Activated T-helper 9 cell treated with anti-CD3 and anti-CD28 coated beads, Interleukin-2, amount 50 U/mL, for 16 hours (primary cell): ENCODE data around the gene LXN.
"Not testable (repeated sequence)": the region's sequence is repeated elsewhere in the genome, so short reads cannot be mapped to it uniquely, and the experiment has no call there.

ENCODE experiments used
- DNase-seq: peaks from one replicate; pipeline ENCODE4 v3.0.0-alpha.2; 2020; ENCODE audit warnings: low read depth

LXN gene, protein sequence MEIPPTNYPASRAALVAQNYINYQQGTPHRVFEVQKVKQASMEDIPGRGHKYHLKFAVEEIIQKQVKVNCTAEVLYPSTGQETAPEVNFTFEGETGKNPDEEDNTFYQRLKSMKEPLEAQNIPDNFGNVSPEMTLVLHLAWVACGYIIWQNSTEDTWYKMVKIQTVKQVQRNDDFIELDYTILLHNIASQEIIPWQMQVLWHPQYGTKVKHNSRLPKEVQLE

DNA sequence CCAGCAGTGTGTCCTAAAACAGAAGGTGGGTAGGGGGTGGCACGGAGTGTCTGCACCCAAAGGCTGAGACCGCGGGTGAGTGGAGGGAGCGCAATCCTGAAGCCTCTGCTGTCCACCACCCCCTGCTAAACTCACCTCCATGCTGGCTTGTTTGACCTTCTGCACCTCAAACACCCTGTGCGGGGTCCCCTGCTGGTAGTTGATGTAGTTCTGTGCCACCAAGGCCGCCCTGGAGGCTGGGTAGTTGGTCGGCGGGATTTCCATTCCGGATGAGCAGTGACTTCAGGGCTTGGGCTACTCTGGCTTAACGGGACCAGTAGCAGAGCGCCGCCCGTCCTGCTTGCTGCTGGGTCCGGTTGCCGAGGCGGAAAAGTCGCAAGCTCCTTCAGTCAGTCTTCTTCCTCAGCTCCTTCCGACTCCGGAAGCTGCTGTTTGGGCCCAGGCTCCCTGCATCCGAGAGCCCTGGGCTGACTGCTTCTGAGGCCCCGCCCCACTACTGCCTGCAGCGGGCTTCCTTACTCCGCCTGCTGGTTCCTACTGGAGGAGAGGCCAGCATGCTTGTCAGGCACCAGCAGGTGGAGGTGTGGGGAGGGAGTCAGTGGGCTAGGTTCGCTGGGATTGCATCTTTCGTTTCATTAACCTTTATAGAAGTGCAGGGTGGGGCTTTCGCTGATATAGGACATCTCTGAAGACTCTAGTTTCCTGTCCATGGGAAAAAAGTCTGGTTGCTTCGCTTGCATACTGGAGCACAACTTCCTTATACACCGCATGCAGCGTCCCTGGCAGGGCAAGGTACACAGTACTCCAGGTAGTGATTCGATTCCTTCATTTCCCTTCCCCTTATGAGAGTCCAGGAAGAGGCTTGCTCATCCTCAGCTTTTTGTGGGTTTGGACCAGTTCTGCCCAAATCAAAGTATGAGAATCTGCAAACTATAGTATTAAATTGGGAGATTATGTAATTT lies at the start of gene LXN:
Gene LXN, minus strand, starts transcription at position 434 of the 962 bp plus-strand sequence. Its CDS starts 170 bp downstream, at position 264.
- peak; percentile 60 for DNase-seq

- no peak for DNase-seq
These were observed 49.7 kb upstream of the LXN start for GRCh38 chr3:158722108-158722507.

DNA sequence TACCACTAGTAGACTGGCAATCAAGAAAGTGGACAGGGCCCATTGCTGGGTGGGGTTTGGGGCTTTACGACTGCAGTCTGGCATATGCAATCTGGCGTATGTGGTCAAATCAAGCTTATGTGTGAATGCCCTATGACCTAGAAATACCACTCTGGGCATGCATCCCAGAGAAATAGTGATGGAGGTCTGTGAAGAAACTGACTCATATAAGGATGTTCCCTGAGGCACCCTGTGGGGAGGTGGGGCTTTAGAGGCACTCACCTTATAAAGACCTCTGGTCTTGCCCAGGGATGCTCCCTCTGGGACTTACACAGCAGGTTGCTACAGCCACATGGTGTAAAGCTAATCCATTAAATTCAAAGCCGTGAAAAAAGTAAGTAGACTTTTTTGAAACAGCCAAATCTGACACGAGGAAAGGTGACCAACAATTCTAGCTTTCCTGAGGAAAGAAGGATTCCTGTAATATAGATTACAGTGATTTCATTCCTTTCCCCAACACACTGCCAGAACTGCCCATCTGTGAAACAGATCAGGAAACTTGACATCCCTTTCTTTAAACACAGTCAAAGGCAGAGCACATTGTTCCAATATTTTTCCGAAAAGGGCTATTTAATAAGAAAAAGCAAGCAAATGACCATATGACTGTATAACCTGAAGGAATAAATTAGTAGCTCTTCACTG lies 46.2 kb upstream of the LXN start:
- DNase-seq: no peak

DNA sequence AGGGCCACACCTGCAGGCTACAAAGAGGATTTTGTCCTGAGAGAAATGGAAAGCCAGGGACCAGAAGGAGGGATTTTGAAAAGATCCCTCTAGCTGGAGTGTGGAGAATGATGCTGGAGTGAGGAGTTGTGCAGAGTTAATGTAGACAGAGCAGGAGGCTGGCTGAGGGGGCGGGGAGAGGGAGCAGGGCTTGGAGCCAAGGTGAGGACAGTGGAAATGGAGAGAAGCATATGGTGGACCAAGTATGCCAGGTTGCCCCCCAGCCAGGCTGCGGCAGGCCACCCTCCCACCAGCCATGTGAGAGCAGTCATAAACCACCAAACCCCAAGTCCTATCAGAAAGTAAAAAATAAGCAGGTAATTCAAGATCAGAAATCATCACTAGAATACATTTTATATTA lies 45.1 kb upstream of the LXN start:
- DNase-seq: no peak

DNA sequence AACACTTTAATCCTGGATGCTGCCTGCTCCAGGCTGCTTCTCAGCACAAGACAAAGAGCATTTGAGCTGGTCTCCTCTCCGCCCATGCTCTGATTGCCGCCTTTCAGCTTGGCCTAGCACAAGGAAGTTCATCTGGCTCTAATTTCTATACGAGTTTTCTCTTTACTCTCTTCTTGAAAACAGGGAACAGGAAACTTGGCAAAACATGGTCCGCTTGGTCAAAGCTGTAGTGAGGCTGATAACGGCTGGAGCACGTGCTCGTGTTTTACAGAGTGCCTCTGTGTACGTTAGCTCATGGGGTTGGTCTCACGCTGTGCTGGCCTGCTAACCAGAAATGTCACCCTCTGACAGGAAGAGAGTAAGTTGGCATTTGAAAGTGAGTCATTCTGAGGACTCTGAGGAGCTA lies 40.6 kb upstream of the LXN start:
- no peak for DNase-seq

DNA sequence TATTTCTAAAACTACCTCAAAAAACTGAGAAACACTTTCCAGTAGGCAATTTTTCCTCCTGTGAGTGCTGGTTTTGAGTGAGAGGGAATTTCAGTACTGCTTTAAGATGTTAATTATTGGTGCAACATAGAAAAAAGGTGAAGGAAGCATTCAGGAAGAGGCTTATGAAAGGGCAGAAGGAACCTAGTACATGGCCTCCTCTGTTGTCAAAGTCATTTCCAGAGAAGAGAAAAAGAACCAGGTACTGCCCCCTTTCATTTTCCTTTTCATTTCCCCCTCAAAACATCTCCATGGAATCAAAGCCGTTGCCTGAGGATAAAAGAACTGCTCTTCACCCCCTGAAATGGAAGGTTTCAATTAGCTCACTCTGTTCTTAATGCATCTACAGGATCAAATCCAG lies 40.0 kb upstream of the LXN start:
- no peak for DNase-seq

DNA sequence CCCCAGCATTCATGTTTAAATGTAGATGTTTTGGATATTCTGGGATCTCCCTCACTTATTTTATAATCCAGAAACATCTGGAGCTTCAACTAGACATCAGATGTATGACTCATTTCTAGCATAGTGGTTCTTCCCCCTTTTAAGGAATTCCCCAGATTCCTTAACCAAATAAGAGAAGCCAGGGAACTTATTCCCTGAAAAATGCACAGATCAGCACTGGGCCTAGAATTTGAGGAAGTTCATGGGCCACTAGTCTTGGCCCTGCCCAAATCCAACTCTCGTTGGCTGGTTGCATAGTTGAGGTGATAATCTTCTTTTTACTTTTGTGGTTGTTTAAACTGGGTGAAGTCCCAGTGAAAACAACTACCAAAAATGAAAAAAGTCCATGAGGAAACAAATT lies 39.4 kb upstream of the LXN start:
- DNase-seq: no peak

- no peak for DNase-seq
These were observed 38.2 kb upstream of the LXN start for GRCh38 chr3:158710601-158711000.

DNA sequence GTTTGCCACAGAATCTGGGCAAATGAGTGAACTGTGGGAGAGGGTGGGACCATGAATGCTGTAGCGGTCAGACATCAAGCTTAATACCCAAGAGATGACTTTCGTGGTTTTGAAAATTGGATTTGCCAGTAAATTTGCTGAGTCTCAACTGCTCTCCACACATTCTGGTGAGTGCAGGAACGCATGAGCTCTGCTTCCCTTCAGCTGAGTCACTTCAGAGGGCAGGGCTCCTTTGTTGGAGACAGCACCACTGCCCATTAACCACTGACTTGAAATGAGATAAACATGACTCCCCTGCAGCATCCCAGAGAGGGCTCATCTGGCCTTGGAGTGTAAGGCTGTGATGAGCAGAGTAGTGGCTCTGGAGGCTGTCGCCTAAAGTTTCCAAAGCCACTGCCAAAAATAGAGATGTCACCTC lies 37.2 kb upstream of the LXN start:
- DNase-seq: no peak

DNA sequence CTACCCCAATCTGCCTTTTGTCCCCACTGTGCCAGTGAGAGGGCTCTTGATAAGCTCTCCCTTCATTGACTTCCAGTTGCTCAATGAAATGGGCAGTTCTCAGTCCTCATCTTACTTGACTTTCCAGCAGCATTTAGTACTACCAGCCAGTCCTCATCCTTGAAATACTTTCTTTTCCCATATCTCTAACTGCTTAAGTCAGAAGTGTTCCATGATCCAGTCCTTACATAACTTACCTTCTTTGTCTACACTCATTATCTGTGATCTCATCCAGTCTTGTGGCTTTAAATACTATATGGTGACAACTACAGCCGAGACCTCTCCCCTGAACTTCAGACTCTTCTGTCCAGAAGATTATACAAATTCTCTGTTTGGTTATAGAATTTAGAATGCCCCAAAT lies 31.1 kb upstream of the LXN start:
- no peak for DNase-seq

- no peak for DNase-seq
These were observed 30.5 kb upstream of the LXN start for GRCh38 chr3:158702815-158703481.

GRCh38 chr3:158701420-158702065 lies 29.1 kb upstream of the LXN start:
- no peak for DNase-seq

DNA sequence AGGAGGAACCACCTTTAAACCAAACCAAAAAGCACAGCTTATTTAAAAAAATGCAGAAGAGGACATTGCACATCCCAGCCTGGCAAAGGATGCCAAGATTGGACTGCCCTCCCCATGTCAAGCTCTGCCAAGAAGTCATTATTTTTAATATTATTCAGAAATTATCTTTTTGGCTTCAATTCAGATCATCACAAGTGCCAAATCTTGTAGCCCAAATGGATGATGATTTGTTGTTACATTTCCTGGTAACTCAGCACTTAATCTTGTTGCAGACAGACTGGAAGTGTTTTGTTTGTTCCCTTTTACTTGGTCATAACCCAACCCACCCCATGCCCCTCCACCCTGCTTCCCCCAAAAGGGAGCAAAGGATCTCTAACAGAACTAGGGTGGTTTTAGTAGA lies 28.1 kb upstream of the LXN start:
- DNase-seq: no peak

DNA sequence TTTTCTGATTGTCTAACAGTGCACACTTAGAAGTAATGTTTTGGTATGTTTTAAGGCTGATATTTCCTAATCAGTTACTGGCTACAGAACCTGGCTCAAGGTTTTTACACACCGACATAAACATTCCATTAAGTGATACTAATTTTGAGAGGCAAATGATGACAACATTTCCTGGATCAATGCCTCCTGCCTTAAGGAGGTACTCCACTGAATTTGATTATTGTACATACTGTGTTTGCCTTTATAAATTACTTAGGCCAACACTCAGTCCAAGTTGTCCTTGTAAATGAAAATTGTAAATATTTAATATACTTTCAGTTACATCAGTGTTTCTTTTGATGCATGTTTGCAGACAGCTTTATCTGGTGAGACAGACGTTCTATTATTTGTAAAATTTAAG lies 24.2 kb upstream of the LXN start:
- no peak for DNase-seq

GRCh38 chr3:158693866-158694456 lies 21.5 kb upstream of the LXN start:
- DNase-seq: not testable (repeated sequence)

DNA sequence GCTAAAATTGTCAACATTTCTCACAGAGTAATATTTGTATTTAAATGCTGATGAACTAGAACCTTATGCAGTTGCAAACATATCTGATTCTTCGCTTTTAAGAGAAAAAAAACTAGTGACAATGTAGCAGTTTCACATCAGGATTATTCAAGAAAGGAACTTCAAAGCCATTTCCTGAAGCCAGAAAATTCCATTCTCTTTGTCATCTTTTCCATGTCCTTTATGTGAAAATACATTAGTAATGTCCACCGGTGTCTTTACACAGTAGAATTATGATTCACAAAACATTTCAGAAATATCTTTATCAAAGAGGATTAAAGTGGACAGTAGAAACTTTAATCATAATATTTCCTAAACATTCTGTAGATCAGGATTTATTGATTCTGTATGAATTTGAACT lies 12.7 kb upstream of the LXN start:
- DNase-seq: no peak

DNA sequence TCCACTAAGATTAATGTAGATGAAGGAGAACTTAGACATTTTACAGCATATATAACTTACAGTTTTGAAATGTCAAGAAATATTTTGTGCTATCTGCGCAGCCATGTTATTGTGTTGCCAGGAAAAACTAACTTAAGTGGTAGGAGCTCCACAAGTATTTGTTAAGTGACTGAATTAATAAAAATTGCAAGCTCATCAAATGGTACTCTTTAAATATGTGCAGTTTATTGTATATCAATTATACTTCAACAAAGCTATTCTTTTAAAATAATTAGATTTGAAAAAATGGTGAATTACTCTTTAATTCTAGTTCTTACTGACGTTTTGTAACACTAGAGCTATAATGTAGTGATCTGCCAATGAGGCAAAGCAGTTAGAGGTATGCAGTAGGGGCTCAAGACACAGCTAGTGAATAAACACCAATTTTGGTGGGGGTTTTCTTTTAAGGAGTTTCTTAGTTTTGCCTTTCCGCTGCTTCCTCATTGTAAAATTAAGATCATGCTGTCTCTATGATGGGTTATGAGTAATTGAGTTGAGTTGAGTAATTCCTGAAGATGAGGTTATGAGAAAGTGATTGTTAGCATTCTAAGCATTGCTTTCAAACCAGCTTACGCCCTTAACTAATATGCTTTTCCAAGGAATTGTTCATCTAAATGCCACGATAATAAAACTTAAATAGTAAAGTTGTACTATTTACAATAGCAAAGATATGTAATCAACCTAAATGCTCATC lies 10.9 kb upstream of the LXN start:
- DNase-seq: no peak

DNA sequence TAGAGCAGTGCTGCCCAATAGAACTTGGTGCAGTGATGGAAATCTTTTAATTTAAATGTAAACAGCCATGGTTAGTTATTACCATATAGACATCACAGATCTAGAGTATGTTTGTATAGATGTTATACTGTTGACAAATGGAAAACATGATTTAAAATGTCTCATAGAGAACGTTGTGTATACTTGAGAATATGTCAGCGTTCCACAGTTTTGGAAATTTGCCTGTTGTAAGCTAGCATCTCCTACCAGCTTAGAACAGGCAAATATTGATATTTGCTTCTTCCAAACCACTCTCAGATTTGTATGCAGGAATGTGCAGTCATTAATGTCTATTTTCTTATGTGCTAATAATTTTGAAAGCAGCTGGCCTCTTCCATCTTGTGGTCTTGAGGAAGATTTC lies 8.4 kb upstream of the LXN start:
- DNase-seq: no peak

DNA sequence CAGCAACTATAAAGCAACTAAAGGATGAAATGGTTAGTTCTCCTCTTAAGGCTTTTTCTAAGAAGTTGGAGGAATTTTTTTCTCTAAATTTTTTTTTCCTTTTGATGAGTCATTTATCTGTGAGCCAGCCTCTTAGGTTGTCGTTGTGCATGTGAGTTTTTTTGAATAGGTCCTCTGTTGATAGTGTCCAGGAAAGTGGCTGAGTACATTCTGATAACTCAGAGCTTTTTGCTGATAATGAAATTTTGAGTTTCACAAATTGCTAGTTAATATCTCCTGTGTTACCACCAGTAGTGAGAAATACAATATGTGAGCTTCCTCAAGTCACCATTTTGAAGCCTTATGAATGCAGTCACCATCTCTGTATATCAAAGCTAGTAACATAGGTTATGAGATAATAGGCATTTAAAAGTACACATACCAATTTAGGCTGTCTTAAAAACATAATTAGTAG lies 7.1 kb upstream of the LXN start:
- no peak for DNase-seq

GRCh38 chr3:158678687-158679086 lies 6.2 kb upstream of the LXN start:
- no peak for DNase-seq

DNA sequence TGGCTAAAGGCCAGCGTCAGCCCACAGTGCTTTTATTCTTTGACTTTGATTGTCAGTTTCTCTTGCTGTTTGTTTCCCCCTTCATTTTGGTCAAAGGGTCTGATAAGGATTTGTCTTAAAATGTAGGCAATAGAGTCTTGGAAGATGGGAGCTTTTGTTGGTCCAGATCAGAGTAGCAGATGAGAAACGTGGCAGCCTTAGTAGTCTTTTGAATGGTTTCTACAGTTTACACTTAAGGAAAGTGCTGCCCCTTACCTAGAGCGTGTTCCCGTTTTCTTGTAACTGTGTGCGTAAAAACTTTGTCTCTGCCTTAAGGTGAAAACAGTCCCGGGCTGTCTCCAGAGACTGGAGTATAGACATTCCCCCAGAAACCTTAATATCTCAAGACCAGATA lies 630 bp downstream of the LXN start:
- no peak for DNase-seq
